IMR-90 (cell line): Measurements from ENCODE around the gene MPC2. TPM values are rescaled to one million over a fixed set of nuclear protein-coding genes. Genes with fewer than 3 reads are reported as not detected.

Source experiments
- ATAC-seq: fragments of 200-7000 bp; cut with Tn5 transposase; 2 replicates; pipeline ENCODE4 v1.9.1; 2020; ENCODE audit warnings: low read depth, mild to moderate bottlenecking, moderate library complexity
- BruUV-seq: library from RNA; stranded (reverse); fragments of 400-500 nt; replicated peaks from 2 replicates; lab custom pipeline; 2021; lab: Mats Ljungman, UMichigan
- CTCF ChIA-PET: fragments of 300-600 bp; formaldehyde crosslinking; extraction: SDS; loops from one replicate; lab custom pipeline; 2021; ENCODE audit warnings: antibody characterized with exemption; lab: Yijun Ruan, JAX
- POLR2A ChIA-PET: fragments of 300-600 bp; sonication (Branson Sonifier 250); formaldehyde crosslinking; loops from one replicate; lab custom pipeline; 2022; ENCODE audit warnings: antibody characterized with exemption; ENCODE audit not compliant: unreplicated experiment; lab: Charles Lee
- DNase-seq: peaks from one replicate; pipeline ENCODE4 v3.0.0; 2013
- H2AFZ ChIP-seq: replicated peaks from 2 replicates; pipeline ENCODE3; 2013; ENCODE audit warnings: low read length, mild to moderate bottlenecking; ENCODE audit not compliant: poor library complexity
- H2AK5ac ChIP-seq: 2 replicates; pipeline ENCODE4 v1.6.1; 2013; ENCODE audit warnings: low read depth, low read length, inconsistent platforms
- H2AK9ac ChIP-seq: replicated peaks from 2 replicates; pipeline ENCODE3; 2013; ENCODE audit warnings: mild to moderate bottlenecking, low read depth, low read length, moderate library complexity; ENCODE audit not compliant: poor library complexity
- H2BK120ac ChIP-seq: 2 replicates; pipeline ENCODE4 v1.6.1; 2013; ENCODE audit warnings: low read depth, low read length, inconsistent platforms
- H2BK15ac ChIP-seq: 3 replicates; pipeline ENCODE4 v1.6.1; 2013; ENCODE audit warnings: low read depth, low read length, inconsistent platforms
- H2BK20ac ChIP-seq: 2 replicates; pipeline ENCODE4 v1.6.1; 2013; ENCODE audit warnings: low read depth, mild to moderate bottlenecking, inconsistent platforms, low read length, moderate library complexity
- H2BK5ac ChIP-seq: 2 replicates; pipeline ENCODE4 v1.6.1; 2013; ENCODE audit warnings: mild to moderate bottlenecking, low read depth, low read length, inconsistent platforms; ENCODE audit not compliant: poor library complexity, severe bottlenecking
- H3K14ac ChIP-seq: replicated peaks from 2 replicates; pipeline ENCODE4 v1.6.1; 2013; ENCODE audit warnings: low read depth, low read length, inconsistent platforms
- H3K18ac ChIP-seq: 2 replicates; pipeline ENCODE4 v1.6.1; 2013; ENCODE audit warnings: low read depth, low read length, control low read depth
- H3K23ac ChIP-seq: 2 replicates; pipeline ENCODE4 v1.6.1; 2013; ENCODE audit warnings: low read depth, low read length, inconsistent platforms
- H3K27ac ChIP-seq: 2 replicates; pipeline ENCODE4 v1.5.1; 2013; ENCODE audit warnings: mild to moderate bottlenecking, control low read depth, low read length; ENCODE audit not compliant: insufficient read depth
- H3K27me3 ChIP-seq: 2 replicates; pipeline ENCODE4 v1.6.1; 2013; ENCODE audit warnings: low read length; ENCODE audit not compliant: control insufficient read depth, insufficient read depth
- H3K36me3 ChIP-seq: 2 replicates; pipeline ENCODE4 v1.6.1; 2013; ENCODE audit warnings: low read length, mixed read lengths; ENCODE audit not compliant: control insufficient read depth, insufficient read depth
- H3K4ac ChIP-seq: 2 replicates; pipeline ENCODE4 v1.6.1; 2013; ENCODE audit warnings: low read depth, low read length, inconsistent platforms
- H3K4me1 ChIP-seq: 2 replicates; pipeline ENCODE4 v1.6.1; 2013; ENCODE audit warnings: low read length, mixed read lengths; ENCODE audit not compliant: control insufficient read depth, insufficient read depth
- H3K4me2 ChIP-seq: 2 replicates; pipeline ENCODE4 v1.6.1; 2013; ENCODE audit warnings: low read depth, mild to moderate bottlenecking, control low read depth, low read length, moderate library complexity
- H3K4me3 ChIP-seq: 2 replicates; pipeline ENCODE4 v1.5.1; 2013; ENCODE audit warnings: low read depth, mild to moderate bottlenecking, control low read depth, low read length, moderate library complexity; ENCODE audit not compliant: insufficient read depth
- H3K56ac ChIP-seq: 2 replicates; pipeline ENCODE4 v1.6.1; 2013; ENCODE audit warnings: low read length, inconsistent platforms; ENCODE audit not compliant: insufficient read depth; ENCODE audit errors: extremely low read depth
- H3K79me1 ChIP-seq, 2 experiments: 2 replicates each; pipeline ENCODE4 v1.6.1; 2013; ENCODE audit warnings: low read length in 2 of 2, inconsistent platforms in 1 of 2, low read depth in 1 of 2
- H3K9ac ChIP-seq: 2 replicates; pipeline ENCODE4 v1.6.1; 2013; ENCODE audit warnings: low read depth, low read length, control low read depth
- H3K9me1 ChIP-seq: 2 replicates; pipeline ENCODE4 v1.6.1; 2013; ENCODE audit warnings: low read length, inconsistent platforms; ENCODE audit not compliant: insufficient read depth
- H3K9me3 ChIP-seq: 2 replicates; pipeline ENCODE4 v1.6.1; 2013; ENCODE audit warnings: low read length; ENCODE audit not compliant: control insufficient read depth, insufficient read depth
- H4K20me1 ChIP-seq: 2 replicates; pipeline ENCODE4 v1.6.1; 2013; ENCODE audit warnings: low read length, inconsistent platforms; ENCODE audit not compliant: insufficient read depth
- H4K5ac ChIP-seq: 2 replicates; pipeline ENCODE4 v1.6.1; 2013; ENCODE audit warnings: mild to moderate bottlenecking, low read depth, low read length, control low read depth
- H4K8ac ChIP-seq, 2 experiments: 2 replicates each; pipeline ENCODE4 v1.6.1; 2013; ENCODE audit warnings: low read depth in 2 of 2, low read length in 2 of 2, control low read depth in 1 of 2, inconsistent platforms in 1 of 2
- H4K91ac ChIP-seq: 2 replicates; pipeline ENCODE4 v1.6.1; 2013; ENCODE audit warnings: low read depth, low read length, inconsistent platforms; ENCODE audit not compliant: insufficient read depth
- FOS ChIP-seq: fragments of 150-350 bp; IDR thresholded peaks from 2 replicates; pipeline ENCODE4 v1.6.1; 2016; ENCODE audit warnings: low read depth, low read length
- RCOR1 ChIP-seq: IDR thresholded peaks from 2 replicates; pipeline ENCODE4 v1.6.1; 2012; ENCODE audit warnings: mild to moderate bottlenecking, low read length, improper control_type of control experiment; ENCODE audit not compliant: insufficient replicate concordance
- dilution Hi-C: fragments of 300-500 bp; cut with HindIII; formaldehyde crosslinking; loops from one replicate; pipeline ENCODE4 v1.14.3; 2018; ENCODE audit warnings: low sequenced_read_pairs; ENCODE audit not compliant: unreplicated experiment
- in situ Hi-C: fragments of 300-500 bp; cut with MboI; formaldehyde crosslinking; loops from 3 replicates; pipeline ENCODE4 v1.14.3; 2019; ENCODE audit warnings: low sequenced_read_pairs, inconsistent platforms, mixed read lengths
- intact Hi-C: fragments of 100-400 bp; cut with micrococcal nuclease; formaldehyde crosslinking; loops from 2 replicates; pipeline ENCODE4 v1.10.0; 2022
- polyA plus RNA-seq, 3 experiments: library from polyadenylated mRNA; depleted of rRNA; stranded (reverse); fragments of >200 nt; gene quantifications; 2 replicates each; pipeline ENCODE4 v1.2.3, GENCODE V29; 2012; ENCODE audit warnings: low replicate concordance in 1 of 3
- total RNA-seq: library from RNA; depleted of rRNA; stranded (reverse); fragments of >200 nt; gene quantifications from 2 replicates; pipeline ENCODE4 v1.2.3, GENCODE V29; 2012

MPC2 gene
- total and polyA plus RNA-seq, 2 of the 4 experiments (the other 2 are of a cell fraction) = 35.0 to 42.9 TPM

- Histone ChIP-seq H4K5ac (no peak overlapping the region), H3K4me1 (peaks cover 10% of the 10 kb centered on the region), H3K27ac (no peak overlapping the region), H3K4me2 (no peak overlapping the region), H3K4ac (peak overlapping the region; percentile 8; the same call in 1 of the 2 replicates), H3K23ac (peak overlapping the region; percentile 29; the same call in 1 of the 2 replicates), H3K4me3 (no peak overlapping the region), H3K36me3 (no peaks in the 10 kb centered on the region), H3K14ac (peak overlapping the region; percentile 81; the same call in 1 of the 2 replicates), H2AFZ (no peak overlapping the region), H3K9me3 (peaks cover 4% of the 10 kb centered on the region; the same call in 1 of the 2 replicates), H2BK5ac (peak overlapping the region; percentile 66), H3K56ac (peak overlapping the region; percentile 33), H3K9ac (no peak overlapping the region), H2AK9ac (no peak overlapping the region), H4K20me1 (peaks cover 10% of the 10 kb centered on the region), H3K79me1 (no peaks in the 10 kb centered on the region), H3K9me1 (0 out of 2 replicates have a peak, but pooled peaks cover 2% of the 10 kb centered on the region), H3K18ac (no peak overlapping the region), H2BK20ac (peak overlapping the region; percentile 42; the same call in 1 of the 2 replicates), H4K91ac (no peak overlapping the region), H2BK120ac (no peak overlapping the region), H2BK15ac (peak overlapping the region; percentile 83; the same call in 2 of the 3 replicates), H3K27me3 (no peaks in the 10 kb centered on the region), H2AK5ac (no peak overlapping the region), H4K8ac (peak overlapping the region; percentile 37 to 68; a peak in 1 of 4 replicates)
- dilution Hi-C loops (no loop called here), intact Hi-C loops (loop anchor here (2.0 kb wide), 1 partner anchor 29 kb away; no protein-coding TSS in a partner anchor), in situ Hi-C loops (no loop called here)
- no peak for TF ChIP-seq RCOR1
- TF ChIP-seq FOS = no peak
- ChIA-PET POLR2A (no interaction called here), CTCF (interaction anchor here (0.6 to 1.5 kb wide), 3 partner anchors 8 to 531 kb away, joined by 3 to 4 read pairs (median 3); partner anchors contain the start of gene ADCY10)
- no TSS peak for BruUV-seq
- DNase-seq (no peak), ATAC-seq (no peak)
Observed at GRCh38 chr1:167905671-167906070, 31.2 kb downstream of the MPC2 start.
